HPDE6-E6E7 (cell line): ENCODE results near the gene DCANP1.
"Not testable (repeated sequence)": the region's sequence is repeated elsewhere in the genome, so short reads cannot be mapped to it uniquely, and the experiment has no call there.

ENCODE experiments used
- DNase-seq: peaks from one replicate; pipeline ENCODE4 v3.0.0; 2011; ENCODE audit warnings: missing footprints; ENCODE audit errors: extremely low spot score

Gene DCANP1, protein sequence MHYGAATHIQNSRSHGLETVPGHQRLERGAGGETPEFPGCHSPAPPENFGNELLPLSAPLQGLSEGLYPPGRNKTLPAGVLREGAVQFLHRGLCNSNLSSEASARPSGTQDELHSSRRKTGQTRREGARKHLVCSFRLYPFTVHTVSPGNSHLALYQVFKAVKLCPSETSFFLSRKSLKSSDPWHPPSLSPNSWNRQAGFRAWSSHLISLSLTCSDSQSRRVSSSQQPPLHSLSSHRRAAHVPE

DNA sequence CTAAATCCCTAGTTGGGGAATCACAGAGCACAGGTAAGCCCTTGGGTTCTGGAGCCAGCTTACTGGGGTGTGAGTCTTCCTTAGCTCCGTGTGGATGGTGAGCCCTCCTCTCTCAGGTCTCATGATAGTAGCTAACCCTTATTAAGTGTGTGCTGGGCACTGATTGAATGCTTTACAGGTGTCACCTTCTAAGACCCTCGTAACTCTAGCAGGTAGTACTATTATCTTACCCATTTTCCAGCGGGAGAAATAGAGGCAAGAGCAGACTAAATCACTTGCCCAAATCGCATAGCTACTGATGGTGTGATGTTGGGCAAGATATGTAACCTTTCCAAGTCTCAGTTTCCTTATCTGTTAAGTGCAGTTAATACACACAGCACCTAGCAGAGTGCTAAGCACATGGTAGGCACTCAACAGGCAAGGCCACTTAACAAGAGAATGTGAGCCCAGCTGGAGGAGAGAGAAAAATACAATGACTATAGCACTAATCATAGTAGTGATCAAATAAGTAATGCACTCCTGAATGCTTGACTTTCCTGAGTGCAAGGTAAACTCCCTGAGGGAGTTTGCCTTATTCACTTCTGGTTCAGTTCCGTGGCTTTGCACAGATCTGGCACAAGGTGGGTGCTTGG lies at the start of gene DCANP1:
Gene DCANP1, minus strand, starts transcription at position 51 of the 632 bp plus-strand sequence. CDS start 240 bp downstream, outside the sequence.
- DNase-seq, result no peak

DNA sequence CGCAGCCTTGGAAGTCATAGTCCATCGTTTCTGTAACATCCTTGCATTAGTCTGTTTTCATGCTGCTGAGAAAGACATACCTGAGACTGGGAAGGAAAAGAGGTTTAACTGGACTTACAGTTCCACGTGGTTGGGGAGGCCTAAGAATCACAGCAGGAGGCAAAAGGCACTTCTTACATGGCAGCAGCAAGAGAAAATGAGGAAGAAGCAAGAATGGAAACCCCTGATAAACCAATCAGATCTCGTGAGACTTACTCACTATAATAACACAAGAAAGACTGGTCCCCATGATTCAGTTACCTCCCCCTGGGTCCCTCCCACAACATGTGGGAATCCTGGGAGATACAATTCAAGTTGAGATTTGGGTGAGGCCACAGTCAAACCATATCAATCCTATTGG lies 48.4 kb upstream of the DCANP1 start:
- DNase-seq, result not testable (repeated sequence)

DNA sequence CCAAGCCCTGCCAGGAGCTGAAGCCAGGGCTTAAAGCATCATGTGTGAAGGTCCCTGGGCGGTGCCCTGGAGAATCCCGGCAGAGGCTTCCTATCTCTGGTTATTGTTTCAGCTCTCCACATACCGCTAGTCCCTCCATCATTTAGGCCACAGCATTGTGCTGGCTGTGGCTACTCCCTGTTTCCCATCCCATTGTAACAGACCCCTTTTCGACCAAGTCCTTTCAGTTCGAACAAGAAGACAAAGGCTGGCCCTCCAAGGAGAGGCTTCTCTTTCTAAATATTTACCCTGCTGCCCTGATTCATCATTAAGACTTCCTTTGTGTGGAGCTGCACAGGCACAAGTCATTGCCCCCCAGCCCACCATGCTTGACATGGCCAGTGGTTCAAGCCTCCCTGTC lies 47.0 kb upstream of the DCANP1 start:
- no peak for DNase-seq

DNA sequence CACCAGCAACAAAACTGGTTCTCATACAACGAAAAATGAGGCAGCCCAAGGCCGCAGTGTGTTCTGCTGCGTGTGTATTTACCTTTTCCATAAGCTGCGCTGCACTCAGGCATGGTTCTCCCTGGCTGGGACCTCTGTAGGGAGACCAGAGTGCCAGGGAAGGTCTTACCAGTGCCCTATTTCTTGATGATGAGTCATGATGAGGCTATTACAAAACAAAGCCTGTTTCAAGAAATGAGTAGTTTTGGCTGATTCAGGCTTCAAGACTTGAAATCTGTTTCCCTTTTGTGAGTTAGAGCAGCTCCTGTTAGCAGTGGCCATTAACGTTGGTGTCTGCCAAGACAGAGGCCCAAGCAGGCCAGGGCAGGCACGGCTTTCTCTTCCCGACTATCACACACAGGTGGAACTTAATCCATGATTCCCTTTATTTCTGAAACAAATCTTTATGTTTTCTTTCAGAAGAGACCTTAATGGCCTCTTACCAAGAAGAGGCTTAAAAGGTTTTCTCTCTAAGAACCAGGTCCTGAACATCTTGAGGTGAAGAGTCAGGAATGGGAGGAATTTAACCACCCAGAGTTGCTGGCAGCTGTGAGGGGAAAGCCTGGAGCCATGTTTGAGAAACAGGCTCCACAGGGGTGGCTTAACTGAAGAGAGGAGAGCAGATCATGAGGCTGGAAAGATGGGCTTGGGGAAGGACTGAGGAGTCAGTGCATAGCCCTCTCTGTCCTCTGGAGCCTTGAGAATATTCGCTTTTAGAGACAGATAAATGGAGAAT lies 46.4 kb upstream of the DCANP1 start:
- peak; percentile 77 for DNase-seq

DNA sequence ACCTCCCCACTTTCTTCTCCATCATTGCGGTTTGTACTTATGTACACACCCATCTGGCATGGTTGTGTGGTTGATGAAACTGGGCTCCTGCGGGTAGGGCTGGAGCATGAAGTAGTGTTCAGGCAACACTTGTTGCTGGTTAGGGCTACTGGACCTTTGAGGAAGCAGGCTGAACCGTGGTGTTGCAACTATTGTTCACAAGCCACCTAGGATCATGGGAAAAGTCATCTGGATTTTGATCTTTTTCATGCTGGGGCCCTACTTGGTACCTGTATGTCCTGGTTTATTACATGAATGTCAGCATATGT lies 45.1 kb upstream of the DCANP1 start:
- peak; percentile 72 for DNase-seq

DNA sequence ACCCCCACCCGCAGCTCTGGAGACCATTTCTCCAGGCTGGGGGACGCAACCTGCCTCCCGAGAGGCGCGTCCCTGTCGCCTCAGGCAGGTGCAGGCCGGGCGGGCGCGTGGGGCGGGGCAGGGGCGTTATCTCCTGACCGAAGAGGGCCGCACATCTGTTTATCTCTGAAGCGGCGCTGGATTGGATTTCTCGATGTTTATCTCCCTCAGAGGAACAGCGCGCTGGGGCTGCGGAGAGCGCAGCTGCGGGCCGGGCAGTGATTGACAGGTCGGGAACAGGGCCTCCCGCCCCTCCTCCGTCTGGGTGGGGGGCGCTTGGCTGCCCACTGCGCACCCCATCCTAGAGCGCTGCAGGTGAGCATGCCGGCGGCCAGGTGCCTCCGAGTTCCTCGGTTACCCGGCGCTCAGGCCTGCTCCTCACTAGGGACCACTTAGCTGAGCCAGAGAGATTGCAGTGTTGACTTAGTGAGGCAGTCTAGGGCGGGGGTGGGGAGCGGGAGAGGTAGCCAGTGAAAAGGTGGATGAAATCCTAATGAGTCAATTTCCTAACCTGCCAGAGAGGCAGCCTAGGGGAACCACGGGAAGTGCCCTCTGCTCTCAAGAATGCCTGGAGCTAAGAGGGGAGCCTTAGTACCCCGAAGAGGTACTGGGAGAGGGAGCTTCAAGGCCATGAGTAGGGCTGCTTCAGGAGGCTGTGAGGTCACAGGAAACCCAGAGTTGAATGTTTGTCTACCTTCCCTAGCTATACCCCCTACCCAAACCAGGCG lies 44.6 kb upstream of the DCANP1 start:
- DNase-seq, result peak; percentile 93

DNA sequence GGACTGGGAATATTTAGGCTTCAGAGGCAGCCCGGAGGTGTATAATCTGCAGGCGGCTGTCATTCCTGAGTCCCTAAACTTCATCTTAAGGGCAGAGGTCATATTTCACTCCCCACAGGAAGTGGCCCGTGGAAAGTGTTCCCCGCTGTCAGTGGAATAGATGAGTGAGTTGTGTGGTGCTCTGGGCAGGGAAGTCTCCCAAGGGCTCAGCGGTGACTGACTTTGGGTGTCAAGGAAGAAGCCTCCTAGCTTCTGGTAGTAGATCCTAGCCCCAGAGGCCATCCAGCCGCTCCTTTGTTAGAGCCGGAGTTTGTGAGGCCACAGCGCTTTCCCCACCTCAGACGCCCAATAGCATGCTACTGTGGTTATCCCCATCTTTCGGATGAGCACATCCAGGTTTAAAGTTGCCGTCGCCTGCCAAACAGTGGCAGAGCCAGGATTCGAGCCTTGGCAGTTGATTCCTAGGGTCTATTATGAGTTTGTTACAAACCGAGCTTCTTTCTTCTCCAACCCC lies 43.9 kb upstream of the DCANP1 start:
- no peak for DNase-seq

DNA sequence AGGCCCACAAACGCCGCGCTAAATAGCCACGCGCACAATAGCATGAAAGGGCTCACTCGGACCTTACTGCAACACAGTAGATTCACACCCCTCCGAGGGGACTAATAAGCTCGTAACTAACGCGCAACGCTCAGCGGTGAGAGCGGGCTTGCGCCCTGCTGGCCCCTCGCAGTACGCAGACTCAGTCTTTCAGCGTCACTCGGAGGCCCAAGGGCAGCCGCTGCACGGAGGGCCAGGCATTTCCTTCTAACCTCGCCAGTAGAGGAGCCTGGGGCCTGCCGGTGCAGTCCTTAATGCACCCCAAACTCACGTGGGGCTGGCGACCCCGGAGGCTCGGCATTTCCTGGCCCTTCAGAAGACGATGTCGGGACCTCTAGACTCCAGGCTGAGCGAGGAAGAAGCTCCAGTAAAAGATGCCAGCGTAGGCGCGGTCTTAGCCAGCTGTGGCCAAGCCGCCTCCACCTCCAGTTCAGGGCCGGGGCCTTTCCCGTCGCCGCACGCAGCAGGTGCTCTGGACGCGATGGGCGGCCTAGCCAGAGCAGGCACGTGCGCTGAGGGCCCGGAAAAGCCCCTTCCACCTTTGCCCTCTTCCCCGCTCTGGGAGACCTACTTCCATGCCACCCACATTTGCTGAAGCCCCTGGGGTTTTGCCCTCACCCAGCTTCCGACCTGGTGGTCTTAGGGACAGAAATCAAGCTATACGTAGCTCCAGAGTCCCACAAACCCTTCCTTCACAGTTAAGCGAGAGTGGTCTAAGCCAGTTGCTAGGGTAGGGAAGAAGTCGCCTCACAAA lies 43.3 kb upstream of the DCANP1 start:
- no peak for DNase-seq

DNA sequence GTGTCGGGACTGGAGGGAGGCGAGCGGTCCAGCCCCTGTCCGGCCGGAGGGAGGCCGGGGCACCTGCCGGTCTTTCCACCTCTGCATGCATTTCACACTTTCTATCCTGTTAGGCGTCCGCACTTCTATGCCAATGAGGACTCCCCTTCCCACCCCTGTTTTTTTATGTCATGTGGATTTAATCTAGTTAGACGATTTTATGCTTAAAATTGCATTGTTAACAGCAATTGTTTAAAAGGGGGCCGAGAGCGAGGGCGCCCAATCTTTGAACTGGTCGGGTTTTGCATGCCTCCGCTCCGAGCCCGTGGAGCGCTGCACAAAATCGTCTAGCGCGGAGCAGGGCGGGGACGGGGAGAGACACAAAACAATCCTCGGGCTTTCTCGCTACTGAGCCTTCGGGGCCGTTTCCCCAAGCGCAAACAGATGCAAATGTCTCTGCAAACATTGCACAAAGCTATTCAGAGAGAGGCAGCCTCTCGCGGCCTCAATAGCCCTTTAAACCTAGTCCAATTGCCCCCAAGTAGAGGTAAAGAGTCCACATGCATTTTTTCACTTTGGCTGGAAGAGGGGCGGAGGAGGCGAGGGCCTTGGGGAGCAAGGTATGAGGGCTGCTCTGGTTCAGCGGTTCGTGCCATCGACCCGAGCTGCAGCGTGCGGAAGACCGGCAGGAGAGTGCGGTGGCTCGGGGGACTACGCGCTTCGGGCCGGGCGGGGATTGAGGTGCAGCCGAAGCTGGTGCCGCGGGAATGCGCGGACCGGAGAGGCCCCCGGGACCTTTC lies 42.5 kb upstream of the DCANP1 start:
- no peak for DNase-seq

DNA sequence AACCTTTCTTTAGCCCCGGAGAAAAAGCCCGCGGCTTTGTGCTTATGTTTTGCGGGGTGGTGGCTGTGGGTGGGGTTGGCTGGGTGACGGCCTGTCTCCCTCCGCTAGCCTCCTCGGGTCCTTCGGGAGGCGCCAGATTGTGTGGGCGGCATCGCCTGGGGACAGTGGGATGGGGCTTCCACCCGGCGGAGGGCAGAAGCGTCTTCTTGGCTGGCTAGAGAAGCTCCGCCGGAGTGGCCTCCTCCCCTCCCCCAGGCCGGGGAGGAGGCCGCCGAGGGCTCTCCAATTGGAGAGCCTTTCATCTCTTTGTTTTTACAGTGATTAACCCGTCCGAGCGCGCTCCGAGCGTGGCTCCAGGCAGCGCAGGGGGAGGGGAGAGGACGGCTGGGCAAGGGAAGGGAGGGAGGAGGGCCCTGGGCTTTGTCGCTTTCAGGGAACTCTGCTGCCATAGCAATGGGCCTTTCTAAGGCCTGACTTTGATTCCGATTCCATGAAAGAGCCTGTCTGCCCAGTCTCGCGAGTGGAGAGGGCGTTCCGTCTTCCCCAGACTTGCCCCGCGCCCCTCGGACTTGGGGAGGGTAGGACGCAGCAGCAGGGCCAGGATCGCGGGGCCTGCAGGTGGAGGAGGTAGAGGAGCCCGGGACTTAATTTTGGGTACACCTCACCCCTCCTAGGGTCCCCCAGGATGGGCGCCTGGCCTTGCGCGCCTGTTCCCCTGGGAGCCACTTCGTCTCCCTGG lies 41.7 kb upstream of the DCANP1 start:
- peak; percentile 29 for DNase-seq

DNA sequence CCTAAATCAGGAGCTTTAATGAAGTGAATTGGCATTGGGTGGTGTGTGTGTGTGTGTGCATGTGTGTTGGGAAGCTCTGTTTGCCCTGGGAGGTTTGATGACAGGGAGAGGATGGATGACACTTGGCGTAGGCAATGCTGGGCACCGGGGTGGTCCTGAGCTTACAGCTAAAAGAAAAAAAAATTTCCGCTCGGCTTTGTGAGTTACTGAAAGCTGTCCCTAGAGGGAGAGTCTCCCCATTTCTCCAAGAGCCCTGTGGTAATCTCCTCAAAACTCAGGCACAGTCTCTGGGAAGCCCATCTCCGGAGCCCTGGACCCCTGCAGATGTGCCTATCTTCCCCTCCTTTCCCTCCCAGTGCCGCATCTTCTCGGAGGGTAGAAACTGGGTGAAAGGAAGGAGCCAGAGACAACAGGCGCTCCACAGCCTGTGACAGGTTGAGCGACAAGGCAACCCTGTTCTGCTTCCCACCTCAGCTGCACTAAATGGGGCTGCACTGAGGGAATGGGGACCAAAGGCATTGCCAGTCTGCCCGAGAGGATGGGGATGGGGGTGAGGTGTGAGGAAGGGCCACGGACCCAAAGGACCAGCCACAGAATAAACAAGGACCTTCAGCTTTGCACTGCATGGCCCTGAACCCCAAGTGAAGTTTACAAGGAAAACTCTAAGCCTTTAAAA lies 40.8 kb upstream of the DCANP1 start:
- no peak for DNase-seq

DNA sequence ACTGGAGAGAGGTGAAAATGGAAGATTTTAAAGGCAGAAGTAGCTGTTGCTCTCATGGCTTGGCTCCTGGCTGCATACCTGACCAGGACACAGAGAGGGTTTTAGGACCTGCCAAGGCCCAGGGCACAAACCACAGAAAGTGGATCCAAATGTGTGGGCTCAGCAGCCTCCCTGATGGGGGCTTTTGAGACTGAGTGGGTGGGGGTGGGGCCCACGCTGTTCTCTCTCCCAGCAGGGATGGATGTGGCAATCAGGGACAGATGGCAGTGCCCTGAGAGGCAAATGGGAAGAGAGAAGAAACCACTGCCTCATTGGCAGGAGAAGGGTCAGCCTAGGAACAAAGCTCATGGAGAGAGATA lies 39.9 kb upstream of the DCANP1 start:
- DNase-seq, result no peak

DNA sequence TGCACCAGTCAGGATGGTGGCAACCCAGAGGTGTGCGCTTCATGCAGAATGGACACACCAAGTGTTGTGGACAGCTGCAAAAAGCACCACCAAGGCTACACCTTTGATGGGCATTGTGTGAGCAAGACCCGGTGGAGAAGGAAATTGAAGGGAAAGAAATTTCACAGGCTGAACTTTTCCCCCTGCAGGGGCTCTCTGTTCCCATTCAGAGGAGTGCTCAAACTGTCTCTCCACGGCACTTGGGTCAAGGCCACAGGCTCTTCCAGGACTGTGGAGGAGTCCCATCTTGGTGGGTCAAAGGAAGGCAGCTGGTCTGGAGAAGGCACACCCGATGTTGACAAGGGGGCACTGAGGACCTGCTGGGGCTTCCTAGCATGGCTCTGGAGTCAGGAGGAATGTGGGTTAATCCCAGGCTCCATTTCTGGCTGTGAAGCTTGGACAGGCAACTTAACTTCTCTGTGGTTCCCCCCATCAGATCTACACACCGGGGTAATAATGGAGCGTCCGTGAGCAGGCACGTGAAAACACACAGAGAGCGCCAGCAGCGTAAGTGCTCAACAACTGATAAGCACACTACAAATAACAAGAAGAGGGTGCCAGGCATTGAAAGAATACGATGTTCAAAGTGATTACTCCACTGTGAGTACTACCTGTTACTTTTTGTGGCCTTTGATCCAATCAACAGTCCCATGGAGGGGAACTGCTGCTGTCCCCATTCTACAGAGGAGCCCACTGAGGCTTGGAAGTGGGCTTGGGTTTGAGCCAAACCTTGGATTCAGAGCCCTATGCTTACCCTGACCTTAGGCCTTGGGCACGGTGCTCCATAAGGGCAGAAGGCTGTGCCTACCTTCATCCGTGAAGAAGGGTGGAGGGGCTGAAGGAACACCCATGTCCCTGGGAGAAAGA lies 39.2 kb upstream of the DCANP1 start:
- no peak for DNase-seq

DNA sequence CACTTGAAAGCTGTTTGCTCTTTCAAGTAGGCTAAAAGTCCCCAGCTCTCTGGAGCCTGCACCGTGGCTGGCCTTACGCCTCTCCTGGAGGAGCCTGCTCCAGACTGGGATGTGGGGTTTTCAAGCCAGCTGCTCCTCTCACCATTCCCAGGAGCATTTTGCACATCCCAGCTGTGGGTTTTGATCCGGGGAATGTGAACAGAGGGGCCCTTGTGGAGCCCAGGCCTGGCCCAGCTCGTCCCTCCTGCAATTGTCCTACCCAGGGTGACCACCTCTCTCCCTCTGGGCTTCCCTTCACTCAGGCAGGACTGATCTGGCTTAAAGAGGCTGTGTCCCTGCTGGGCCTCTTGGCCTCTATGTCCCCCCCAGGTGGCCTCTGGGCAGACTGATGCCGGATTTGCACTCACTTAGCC lies 37.5 kb upstream of the DCANP1 start:
- no peak for DNase-seq

DNA sequence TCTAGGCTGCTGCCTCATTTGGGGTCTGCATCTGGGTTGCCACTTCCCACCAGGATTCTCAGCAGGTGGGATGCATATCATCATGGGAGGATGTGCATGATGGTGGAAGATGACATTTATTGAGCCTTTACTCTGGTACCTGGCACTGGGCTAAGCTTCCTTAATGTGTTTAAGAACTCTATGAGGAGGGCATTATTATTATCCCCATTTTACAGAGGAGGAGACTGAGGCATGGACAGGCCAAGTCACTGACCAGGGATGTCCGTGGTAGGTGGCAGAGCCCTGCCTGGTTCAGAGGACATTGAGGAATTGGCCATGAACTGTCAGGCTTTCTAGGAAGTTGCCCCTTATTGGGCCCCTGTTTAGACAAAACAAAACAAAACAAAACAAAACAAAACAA lies 36.1 kb upstream of the DCANP1 start:
- no peak for DNase-seq

DNA sequence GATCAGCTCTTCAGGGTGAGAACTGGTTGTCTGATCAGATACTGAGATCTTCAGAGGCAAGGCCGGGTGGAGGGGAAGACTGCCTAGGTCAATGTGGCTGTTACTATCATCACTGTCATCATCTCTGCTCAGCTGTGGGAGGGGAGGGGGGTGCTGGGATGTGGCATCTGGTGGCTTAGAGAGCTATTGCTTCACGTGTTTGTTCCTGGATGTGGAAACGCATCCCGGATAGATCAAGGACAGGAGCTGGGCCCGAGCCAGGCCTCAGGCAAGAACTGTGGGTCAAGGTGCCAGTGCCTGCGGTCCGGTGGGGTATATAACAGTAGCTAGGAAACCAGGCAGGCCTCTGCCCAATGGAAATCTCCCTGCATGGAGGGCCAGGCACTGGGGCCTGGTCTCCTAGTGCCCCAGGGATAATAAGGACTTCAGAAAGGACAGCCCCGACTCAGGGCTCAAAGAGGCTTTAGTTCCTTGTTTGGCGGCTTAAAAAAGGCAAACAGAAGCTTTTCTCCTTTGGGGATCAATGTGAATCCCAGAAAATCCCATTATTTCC lies 35.3 kb upstream of the DCANP1 start:
- no peak for DNase-seq

DNA sequence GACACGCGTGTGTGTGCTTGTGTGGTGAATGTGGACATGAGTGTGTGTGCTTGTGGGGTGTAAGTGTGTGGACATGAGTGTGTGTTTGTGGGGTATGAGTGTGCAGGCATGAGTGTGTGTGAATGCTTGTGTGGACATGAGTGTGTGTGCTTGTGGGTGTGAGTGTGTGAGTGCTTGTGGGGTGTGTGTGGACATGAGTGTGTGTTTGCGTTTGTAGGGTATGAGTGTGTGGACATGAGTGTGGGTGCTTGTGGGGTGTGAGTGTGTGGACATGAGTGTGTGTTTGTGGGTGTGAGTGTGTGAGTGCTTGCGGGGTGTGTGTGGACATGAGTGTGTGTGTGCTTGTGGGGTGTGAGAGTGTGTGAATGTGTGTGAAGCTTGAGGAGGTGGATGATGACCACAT lies 34.8 kb upstream of the DCANP1 start:
- DNase-seq, result no peak

DNA sequence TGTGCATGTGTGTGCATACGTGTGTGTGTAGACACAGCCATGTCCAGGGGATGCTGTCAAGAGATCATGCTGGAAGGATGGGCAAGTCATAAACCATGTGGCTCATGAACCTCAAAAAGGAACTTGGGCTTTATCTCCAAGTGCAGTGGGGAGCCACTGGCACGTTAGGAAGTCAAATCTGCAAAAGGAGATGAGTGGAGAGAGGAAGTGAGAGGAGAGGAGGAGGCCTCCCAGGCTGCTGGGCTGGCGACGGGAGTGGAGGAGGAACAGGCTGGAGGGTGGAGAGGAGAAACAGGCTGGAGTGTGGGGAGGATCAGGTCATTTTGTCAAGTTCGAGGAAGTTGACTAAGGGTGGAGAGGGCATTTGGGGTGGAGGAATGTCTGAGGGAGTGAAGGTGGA lies 34.2 kb upstream of the DCANP1 start:
- no peak for DNase-seq
